ENCODE results near the gene XPA. TPM values are rescaled to one million over a fixed set of nuclear protein-coding genes. Genes with fewer than 3 reads are reported as not detected.
A peak's percentile ranks its signal among the peaks of the same experiment; 100 is the strongest.

XPA gene
- total and polyA plus RNA-seq, 2 experiments from 2014 or later: 21.1 to 31.5 TPM

GRCh38 chr9:97636903-97637302 lies 60.2 kb downstream of the XPA start:
- Histone ChIP-seq H3K27me3 (no peaks in the 10 kb centered on the region), H3K36me3 (peaks cover 4% of the 10 kb centered on the region), H3K4me3 (no peak overlapping the region), H3K9me3 (ENCODE audit: low read depth) (no peaks in the 10 kb centered on the region), H3K27ac (no peak overlapping the region), H3K4me1 (ENCODE audit: low read depth) (peaks cover 26% of the 10 kb centered on the region)
- no peak for TF ChIP-seq CTCF (IDR thresholded peaks at IDR 0.05; ENCODE audit: low read depth, low read length)
- no peak for DNase-seq (ENCODE audit: low read depth in 1 of 2, low spot score in 1 of 2)

GRCh38 chr9:97635026-97635425 lies 62.1 kb downstream of the XPA start:
- H3K9me3 ChIP-seq (ENCODE audit: low read depth): no peaks in the 10 kb centered on the region
- H3K4me3 ChIP-seq: no peak overlapping the region
- H3K27me3 ChIP-seq: no peaks in the 10 kb centered on the region
- no peaks in the 10 kb centered on the region for H3K36me3 ChIP-seq
- H3K4me1 ChIP-seq (ENCODE audit: low read depth): peaks cover 29% of the 10 kb centered on the region
- no peak for TF ChIP-seq CTCF (IDR thresholded peaks at IDR 0.05; ENCODE audit: low read depth, low read length)
- peak overlapping the region; percentile 99 for H3K27ac ChIP-seq
- DNase-seq (ENCODE audit: low read depth in 1 of 2, low spot score in 1 of 2): no peak

- no peaks in the 10 kb centered on the region for H3K36me3 ChIP-seq
- DNase-seq (ENCODE audit: low read depth in 1 of 2, low spot score in 1 of 2): no peak
- peaks cover 32% of the 10 kb centered on the region for H3K4me1 ChIP-seq (ENCODE audit: low read depth)
- H3K4me3 ChIP-seq: peak overlapping the region; percentile 87
- H3K27me3 ChIP-seq: no peaks in the 10 kb centered on the region
- H3K27ac ChIP-seq: peak overlapping the region; percentile 99
- H3K9me3 ChIP-seq (ENCODE audit: low read depth): no peaks in the 10 kb centered on the region
- TF ChIP-seq CTCF (IDR thresholded peaks at IDR 0.05; ENCODE audit: low read depth, low read length): no peak
Measured at GRCh38 chr9:97633859-97634490, 63.2 kb downstream of the XPA start.

- Histone ChIP-seq H3K4me1 (ENCODE audit: low read depth) (peaks cover 40% of the 10 kb centered on the region), H3K4me3 (peak within 1 kb of the TSS; percentile 87), H3K9me3 (ENCODE audit: low read depth) (no peaks in the 10 kb centered on the region), H3K36me3 (no peaks in the 10 kb centered on the region), H3K27ac (peak within 1 kb of the TSS; percentile 99), H3K27me3 (no peaks in the 10 kb centered on the region)
- no peak for TF ChIP-seq CTCF (IDR thresholded peaks at IDR 0.05; ENCODE audit: low read depth, low read length)
- peak; percentile 99 for DNase-seq (ENCODE audit: low read depth in 1 of 2, low spot score in 1 of 2)
Measured at GRCh38 chr9:97632985-97633858, 63.9 kb downstream of the XPA start, which contains the start of the genes NCBP1 and TSTD2. NCBP1 (plus strand) TSS chr9:97633821; CDS start chr9:97633882, 61 bp downstream. TSTD2 (minus strand) TSS chr9:97633368; CDS start chr9:97627562, 5,806 bp downstream.

GRCh38 chr9:97632248-97632984 lies 64.7 kb downstream of the XPA start:
- Histone ChIP-seq H3K4me1 (ENCODE audit: low read depth) (peaks cover 48% of the 10 kb centered on the region), H3K4me3 (peak overlapping the region; percentile 87), H3K27ac (peak overlapping the region; percentile 99), H3K27me3 (no peaks in the 10 kb centered on the region), H3K9me3 (ENCODE audit: low read depth) (no peaks in the 10 kb centered on the region), H3K36me3 (no peaks in the 10 kb centered on the region)
- no peak for TF ChIP-seq CTCF (IDR thresholded peaks at IDR 0.05; ENCODE audit: low read depth, low read length)
- DNase-seq (ENCODE audit: low read depth in 1 of 2, low spot score in 1 of 2): peak; percentile 82 to 86

All from cardiac muscle cell (in vitro differentiated cells and primary cell).